Measurements from ENCODE around the gene MDM2. TPM values are rescaled to one million over a fixed set of nuclear protein-coding genes. Genes with fewer than 3 reads are reported as not detected.

The MDM2 gene
- polyA plus RNA-seq, 1 of the 3 experiments (the other 2 are of a cell fraction): 21.5 TPM

GRCh38 chr12:68870443-68870842 is 62.5 kb downstream of the MDM2 start:
- H3K9ac ChIP-seq: no peak overlapping the region
- H3K4me1 ChIP-seq (ENCODE audit: control insufficient read depth in 1 of 2, insufficient read depth in 2 of 2, low read depth in 1 of 2, low read length in 1 of 2): no peaks in the 10 kb centered on the region; a peak in 1 of 4 replicates
- no peaks in the 10 kb centered on the region for H3F3A ChIP-seq (replicated peaks; ENCODE audit: insufficient read depth)
- H3K79me2 ChIP-seq (ENCODE audit: insufficient read depth): no peaks in the 10 kb centered on the region
- TF ChIP-seq RCOR1 (IDR thresholded peaks at IDR 0.05; ENCODE audit: low read length) (no peak), CHD2 (IDR thresholded peaks at IDR 0.05; ENCODE audit: low read length, partially characterized antibody) (no peak), TCF12 (IDR thresholded peaks at IDR 0.05) (no peak), IRF3 (IDR thresholded peaks at IDR 0.05; ENCODE audit: low read depth, low read length) (no peak)
- H2AFZ ChIP-seq (ENCODE audit: low read depth): no peak overlapping the region
- CTCF ChIA-PET: interaction anchor here (1.0 to 1.3 kb wide), 3 partner anchors 200 to 383 kb away, joined by 3 to 4 read pairs (median 3); no protein-coding TSS in a partner anchor
- H3K36me3 ChIP-seq (replicated peaks in 1 of 2; ENCODE audit: control insufficient read depth in 1 of 2, insufficient read depth in 2 of 2, low read length in 1 of 2): no peaks in the 10 kb centered on the region
- WGBS (ENCODE audit: low lambda C conversion rate): 37% methylated on average over 6 of the region's 6 CpGs
- H4K20me1 ChIP-seq (ENCODE audit: insufficient read depth): no peaks in the 10 kb centered on the region
- POLR2A ChIA-PET: no interaction called here
- no peaks in the 10 kb centered on the region for H3K27me3 ChIP-seq (ENCODE audit: insufficient read depth)
- no peak for DNase-seq
- no peaks in the 10 kb centered on the region for H3K9me2 ChIP-seq
- no peaks in the 10 kb centered on the region for H3K9me3 ChIP-seq
- H3K27ac ChIP-seq (ENCODE audit: low read depth in 2 of 2, low read length in 1 of 2): no peak overlapping the region
- no peak overlapping the region for H3K4me2 ChIP-seq
- no peak overlapping the region for H3K4me3 ChIP-seq (ENCODE audit: low read depth in 2 of 2, low read length in 1 of 2)

DNA sequence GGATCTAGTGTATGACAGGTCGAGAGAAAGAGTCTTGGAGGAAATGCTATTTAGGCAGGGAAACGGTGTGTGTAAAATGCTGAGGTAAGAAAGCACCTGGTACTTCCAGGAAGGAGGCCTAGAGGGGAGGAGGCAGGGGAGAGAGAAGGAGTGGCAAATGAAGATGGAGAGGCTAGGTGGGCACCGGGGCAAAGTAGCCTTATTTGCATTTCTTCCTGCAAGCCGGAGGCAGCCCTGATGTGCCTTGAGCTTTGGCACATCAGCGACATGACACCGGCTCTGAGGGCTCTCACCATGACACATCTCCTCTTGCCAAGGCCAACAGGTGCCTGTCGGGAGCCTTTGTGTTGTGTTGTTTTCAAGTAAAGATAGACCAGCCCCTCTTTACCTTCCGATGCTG is 63.4 kb downstream of the MDM2 start:
- no peaks in the 10 kb centered on the region for H3K9me2 ChIP-seq
- no peak overlapping the region for H3K4me2 ChIP-seq
- no peaks in the 10 kb centered on the region for H3K9me3 ChIP-seq
- no peaks in the 10 kb centered on the region for H3K27me3 ChIP-seq (ENCODE audit: insufficient read depth)
- WGBS (ENCODE audit: low lambda C conversion rate): 49% methylated on average over 8 of the region's 8 CpGs
- H2AFZ ChIP-seq (ENCODE audit: low read depth): no peak overlapping the region
- ChIA-PET POLR2A (no interaction called here), CTCF (interaction anchor here (0.7 to 1.3 kb wide), 2 partner anchors 199 to 218 kb away, joined by 3 to 4 read pairs; no protein-coding TSS in a partner anchor)
- no peaks in the 10 kb centered on the region for H3K79me2 ChIP-seq (ENCODE audit: insufficient read depth)
- no peak overlapping the region for H3K9ac ChIP-seq
- DNase-seq: no peak
- no peaks in the 10 kb centered on the region for H3F3A ChIP-seq (replicated peaks; ENCODE audit: insufficient read depth)
- no peak overlapping the region for H3K4me3 ChIP-seq (ENCODE audit: low read depth in 2 of 2, low read length in 1 of 2)
- H3K27ac ChIP-seq (ENCODE audit: low read depth in 2 of 2, low read length in 1 of 2): no peak overlapping the region
- no peaks in the 10 kb centered on the region for H3K36me3 ChIP-seq (replicated peaks in 1 of 2; ENCODE audit: control insufficient read depth in 1 of 2, insufficient read depth in 2 of 2, low read length in 1 of 2)
- no peaks in the 10 kb centered on the region for H4K20me1 ChIP-seq (ENCODE audit: insufficient read depth)
- TF ChIP-seq ELF1 (IDR thresholded peaks at IDR 0.05) (no peak), FOXM1 (IDR thresholded peaks at IDR 0.05; ENCODE audit: low read depth) (no peak), GABPA (IDR thresholded peaks at IDR 0.05; ENCODE audit: low read depth) (no peak), YY1 (IDR thresholded peaks at IDR 0.05; ENCODE audit: low read depth) (no peak), RCOR1 (IDR thresholded peaks at IDR 0.05; ENCODE audit: low read length) (no peak), RXRA (IDR thresholded peaks at IDR 0.05; ENCODE audit: borderline replicate concordance, low read depth) (no peak), MAX (IDR thresholded peaks at IDR 0.05; ENCODE audit: low read depth) (no peak), RFX5 (IDR thresholded peaks at IDR 0.05; ENCODE audit: low read length) (no peak), EZH2phosphoT487 (IDR thresholded peaks at IDR 0.05; ENCODE audit: borderline replicate concordance, low read depth) (no peak), TCF12 (IDR thresholded peaks at IDR 0.05) (no peak)
- TF ChIP-seq, protein P1, sequence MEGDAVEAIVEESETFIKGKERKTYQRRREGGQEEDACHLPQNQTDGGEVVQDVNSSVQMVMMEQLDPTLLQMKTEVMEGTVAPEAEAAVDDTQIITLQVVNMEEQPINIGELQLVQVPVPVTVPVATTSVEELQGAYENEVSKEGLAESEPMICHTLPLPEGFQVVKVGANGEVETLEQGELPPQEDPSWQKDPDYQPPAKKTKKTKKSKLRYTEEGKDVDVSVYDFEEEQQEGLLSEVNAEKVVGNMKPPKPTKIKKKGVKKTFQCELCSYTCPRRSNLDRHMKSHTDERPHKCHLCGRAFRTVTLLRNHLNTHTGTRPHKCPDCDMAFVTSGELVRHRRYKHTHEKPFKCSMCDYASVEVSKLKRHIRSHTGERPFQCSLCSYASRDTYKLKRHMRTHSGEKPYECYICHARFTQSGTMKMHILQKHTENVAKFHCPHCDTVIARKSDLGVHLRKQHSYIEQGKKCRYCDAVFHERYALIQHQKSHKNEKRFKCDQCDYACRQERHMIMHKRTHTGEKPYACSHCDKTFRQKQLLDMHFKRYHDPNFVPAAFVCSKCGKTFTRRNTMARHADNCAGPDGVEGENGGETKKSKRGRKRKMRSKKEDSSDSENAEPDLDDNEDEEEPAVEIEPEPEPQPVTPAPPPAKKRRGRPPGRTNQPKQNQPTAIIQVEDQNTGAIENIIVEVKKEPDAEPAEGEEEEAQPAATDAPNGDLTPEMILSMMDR (IDR thresholded peaks at IDR 0.05): no peak
- TF ChIP-seq, protein P2, sequence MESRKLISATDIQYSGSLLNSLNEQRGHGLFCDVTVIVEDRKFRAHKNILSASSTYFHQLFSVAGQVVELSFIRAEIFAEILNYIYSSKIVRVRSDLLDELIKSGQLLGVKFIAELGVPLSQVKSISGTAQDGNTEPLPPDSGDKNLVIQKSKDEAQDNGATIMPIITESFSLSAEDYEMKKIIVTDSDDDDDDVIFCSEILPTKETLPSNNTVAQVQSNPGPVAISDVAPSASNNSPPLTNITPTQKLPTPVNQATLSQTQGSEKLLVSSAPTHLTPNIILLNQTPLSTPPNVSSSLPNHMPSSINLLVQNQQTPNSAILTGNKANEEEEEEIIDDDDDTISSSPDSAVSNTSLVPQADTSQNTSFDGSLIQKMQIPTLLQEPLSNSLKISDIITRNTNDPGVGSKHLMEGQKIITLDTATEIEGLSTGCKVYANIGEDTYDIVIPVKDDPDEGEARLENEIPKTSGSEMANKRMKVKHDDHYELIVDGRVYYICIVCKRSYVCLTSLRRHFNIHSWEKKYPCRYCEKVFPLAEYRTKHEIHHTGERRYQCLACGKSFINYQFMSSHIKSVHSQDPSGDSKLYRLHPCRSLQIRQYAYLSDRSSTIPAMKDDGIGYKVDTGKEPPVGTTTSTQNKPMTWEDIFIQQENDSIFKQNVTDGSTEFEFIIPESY (IDR thresholded peaks at IDR 0.05; ENCODE audit: borderline replicate concordance, low read depth): no peak
- H3K4me1 ChIP-seq (ENCODE audit: control insufficient read depth in 1 of 2, insufficient read depth in 2 of 2, low read depth in 1 of 2, low read length in 1 of 2): no peaks in the 10 kb centered on the region; a peak in 1 of 4 replicates

Data from SK-N-SH (cell line).